Gastroesophageal sphincter (tissue), 4 donors: ENCODE results near the gene FOXRED2. TPM values are rescaled to one million over a fixed set of nuclear protein-coding genes. Genes with fewer than 3 reads are reported as not detected.

Source experiments
- ATAC-seq: fragments of 150-250 bp; one replicate; pipeline ENCODE4 v1.9.1; 2016; ENCODE audit warnings: mild to moderate bottlenecking, moderate library complexity
- H3K27ac ChIP-seq, 4 donors: fragments of 200-600 bp; sonication (generic) in 3 of 4; 1 replicate in 3 of 4; 2 replicates in 1 of 4; pipeline ENCODE4 v1.5.1; 2016 to 2019
- H3K27me3 ChIP-seq: fragments of 200-600 bp; sonication (generic); one replicate; pipeline ENCODE4 v1.5.1; 2019
- H3K36me3 ChIP-seq, 2 donors: fragments of 200-600 bp; sonication (generic); one replicate each; pipeline ENCODE4 v1.5.1; 2019; ENCODE audit warnings: control low read depth in 1 of 2
- H3K4me1 ChIP-seq, 3 donors: fragments of 200-600 bp; sonication (generic); 1 replicate in 2 of 3; 2 replicates in 1 of 3; pipeline ENCODE4 v1.5.1; 2016 to 2019; ENCODE audit warnings: control low read depth in 2 of 3
- H3K4me3 ChIP-seq, 2 donors: fragments of 200-600 bp; sonication (generic); one replicate each; pipeline ENCODE4 v1.5.1; 2019; ENCODE audit warnings: mild to moderate bottlenecking in 1 of 2, moderate library complexity in 1 of 2
- H3K9me3 ChIP-seq, 3 donors: fragments of 200-600 bp; sonication (generic); one replicate each; pipeline ENCODE4 v1.5.1; 2017 to 2019; ENCODE audit warnings: control low read depth in 2 of 3
- CTCF ChIP-seq, 4 experiments: fragments of 200-600 bp in 2 of 4; fragments of 450-650 bp in 2 of 4; sonication (generic) in 1 of 4; IDR thresholded peaks; one replicate each; pipeline ENCODE4 v1.5.1; 2017 to 2019; ENCODE audit warnings: antibody characterized with exemption in 4 of 4, mild to moderate bottlenecking in 2 of 4, moderate library complexity in 2 of 4
- EP300 ChIP-seq: sonication (generic); formaldehyde crosslinking; IDR thresholded peaks from one replicate; pipeline ENCODE4 v1.6.1; 2017; ENCODE audit warnings: antibody characterized with exemption, mild to moderate bottlenecking
- POLR2A ChIP-seq, 2 donors: fragments of 450-650 bp; IDR thresholded peaks; one replicate each; pipeline ENCODE4 v1.6.1; 2017; ENCODE audit warnings: antibody characterized with exemption in 2 of 2, mild to moderate bottlenecking in 2 of 2, moderate library complexity in 1 of 2
- POLR2AphosphoS5 ChIP-seq: sonication (generic); formaldehyde crosslinking; IDR thresholded peaks from one replicate; pipeline ENCODE4 v1.6.1; 2017; ENCODE audit warnings: antibody characterized with exemption
- WGBS, 2 donors: methylation state at CpG; one replicate each; pipeline ENCODE4 v1.1.5; 2018; ENCODE audit warnings: low coverage in 1 of 2; 5-methylcytosine and 5-hydroxymethylcytosine counted together
- small RNA-seq, 4 donors: library from RNA; depleted of rRNA; stranded (forward); fragments of <200 nt; gene quantifications; one replicate each; pipeline ENCODE3, GENCODE V24; 2016
- total RNA-seq, 4 donors: library from RNA; depleted of rRNA; stranded (reverse); fragments of >200 nt; gene quantifications; one replicate each; pipeline ENCODE4 v1.1.0, GENCODE V29; 2016

Gene FOXRED2
- total RNA-seq, 4 donors from 2014 or later = 3.1 to 7.3 (median 4.6) TPM

GRCh38 chr22:36442506-36443197 is 64.2 kb downstream of the FOXRED2 start:
- H3K27me3 ChIP-seq = no peaks in the 10 kb centered on the region
- TF ChIP-seq POLR2A (IDR thresholded peaks at IDR 0.05) (no peak), EP300 (no peak), CTCF (IDR thresholded peaks at IDR 0.05) (no peak), POLR2AphosphoS5 (no peak)
- ATAC-seq = no peak
- H3K36me3 ChIP-seq = no peaks in the 10 kb centered on the region
- 91 to 95% methylated on average over 6 to 7 of the region's 12 CpGs for WGBS, 2 donors
- H3K4me1 ChIP-seq = peaks cover 0 to 14% (median 6%) of the 10 kb centered on the region in 3 donors
- no peak overlapping the region for H3K4me3 ChIP-seq
- no peak overlapping the region for H3K27ac ChIP-seq
- no peaks in the 10 kb centered on the region for H3K9me3 ChIP-seq

GRCh38 chr22:36440429-36441002 is 66.3 kb downstream of the FOXRED2 start:
- ATAC-seq = no peak
- Histone ChIP-seq H3K27ac (no peak overlapping the region), H3K27me3 (no peaks in the 10 kb centered on the region), H3K4me3 (no peak overlapping the region), H3K36me3 (no peaks in the 10 kb centered on the region), H3K9me3 (no peaks in the 10 kb centered on the region), H3K4me1 (peaks cover 0 to 12% (median 6%) of the 10 kb centered on the region in 3 donors)
- TF ChIP-seq POLR2AphosphoS5 (no peak), EP300 (no peak), CTCF (IDR thresholded peaks at IDR 0.05) (no peak), POLR2A (IDR thresholded peaks at IDR 0.05) (no peak)
- 85 to 93% methylated on average over 3 to 5 of the region's 8 CpGs for WGBS, 2 donors

- no peak for TF ChIP-seq POLR2A (IDR thresholded peaks at IDR 0.05)
- peak; percentile 79 for TF ChIP-seq POLR2AphosphoS5
- TF ChIP-seq EP300 = no peak
Measured at GRCh38 chr22:36439481-36440271, 67.2 kb downstream of the FOXRED2 start.

More at GRCh38 chr22:36439481-36440271, 67.2 kb downstream of the FOXRED2 start:
- ATAC-seq = peak; percentile 82
- no peaks in the 10 kb centered on the region for H3K27me3 ChIP-seq
- H3K27ac ChIP-seq = peak overlapping the region in 1 of 4 donors; percentile 39
- 50 to 84% methylated on average over 1 to 5 of the region's 6 CpGs for WGBS, 2 donors
- peaks cover 0 to 8% (median 1%) of the 10 kb centered on the region in 3 donors for H3K4me1 ChIP-seq
- H3K4me3 ChIP-seq = no peak overlapping the region
- H3K9me3 ChIP-seq = no peaks in the 10 kb centered on the region
- H3K36me3 ChIP-seq = no peaks in the 10 kb centered on the region

Small RNA genes within 50 kb of the gene (small RNA-seq; reads per million reads assigned to genes)
- 0 reads per million in 4 donors for gene RF00019

Other genes with a start within 250 kb of the FOXRED2 start
- 100 to 1,000 TPM; 304 to 366 (median 322) TPM for gene MYH9, start 119.1 kb downstream of the FOXRED2 start, total RNA-seq
- 10 to 100 TPM; 36.4 to 78.3 (median 63.4) TPM for gene TXN2, start 25.4 kb downstream of the FOXRED2 start, total RNA-seq
- gene EIF3D, start 22.1 kb upstream of the FOXRED2 start, total RNA-seq = 100 to 1,000 TPM; 244 to 309 (median 271) TPM
- not detected for gene CACNG2, start 196.7 kb upstream of the FOXRED2 start, total RNA-seq